Pancreas (tissue), 10 donors: ENCODE measurements around the gene LRP10. TPM values are rescaled to one million over a fixed set of nuclear protein-coding genes. Genes with fewer than 3 reads are reported as not detected.
"Not testable (repeated sequence)": the region's sequence is repeated elsewhere in the genome, so short reads cannot be mapped to it uniquely, and the experiment has no call there.

ENCODE experiments used
- ATAC-seq, 4 donors: fragments of 200-7000 bp; cut with Tn5 transposase; one replicate each; pipeline versions ENCODE4 v1.8.0 to v1.9.1; 2020; ENCODE audit warnings: mild to moderate bottlenecking in 4 of 4, moderate library complexity in 4 of 4
- DNase-seq, 6 donors: peaks; one replicate each; pipeline ENCODE4 v3.0.0-alpha.2; 2020
- FAIRE-seq: peaks from 2 replicates; lab custom pipeline; 2012; peaks lifted over from hg19 to GRCh38; lab: Jason Lieb, UNC
- H3K27ac ChIP-seq, 4 donors: fragments of 200-600 bp; sonication (generic); 1 replicate in 3 of 4; 2 replicates in 1 of 4; pipeline versions ENCODE4 v1.5.0 to v1.8.0; 2020
- H3K27me3 ChIP-seq, 4 donors: fragments of 200-600 bp; one replicate each; pipeline ENCODE4 v1.8.0; 2021
- H3K36me3 ChIP-seq, 3 donors: fragments of 200-600 bp; sonication (generic) in 1 of 3; one replicate each; pipeline versions ENCODE4 v1.5.0 to v1.8.0; 2020 to 2021
- H3K4me1 ChIP-seq, 3 donors: fragments of 200-600 bp; one replicate each; pipeline ENCODE4 v1.8.0; 2021
- H3K4me3 ChIP-seq, 4 donors: fragments of 200-600 bp; sonication (generic) in 2 of 4; one replicate each; pipeline versions ENCODE4 v1.5.0 to v1.8.0; 2020 to 2021
- H3K9me3 ChIP-seq, 4 donors: fragments of 200-600 bp; one replicate each; pipeline ENCODE4 v1.8.0; 2021
- WGBS, 2 donors: extraction: QIAGEN DNeasy Blood & Tissue Kit; methylation state at CpG; one replicate each; pipeline ENCODE4 v1.1.7; 2013; 5-methylcytosine and 5-hydroxymethylcytosine counted together
- intact Hi-C, 3 donors: fragments of 100-400 bp; cut with DNase I; formaldehyde crosslinking; loops; one replicate each; pipeline versions ENCODE4 v1.11.1 to v1.14.2; 2022
- polyA plus RNA-seq, 2 donors: library from polyadenylated mRNA; stranded (reverse); fragments of 200-250 nt; gene quantifications; one replicate each; pipeline ENCODE4 v1.2.3, GENCODE V29; 2013
- total RNA-seq, 6 donors: library from RNA; stranded (reverse); fragmentation: NEBNext Ultra II Directional in 4 of 6; extraction: Animal tissue kit (Norgen Biotek cat#: 25700) in 4 of 6; gene quantifications; one replicate each; pipeline versions ENCODE4 v1.2.1 to v1.2.4, GENCODE V29; 2021 to 2023
- TF ChIP-seq, protein P1 (sequence below), 4 donors: fragments of 200-600 bp; sonication (generic) in 3 of 4; IDR thresholded peaks; one replicate each; pipeline versions ENCODE4 v1.5.0 to v1.8.0; 2021; ENCODE audit warnings: antibody characterized with exemption in 4 of 4
- donor health status: healthy with polysubstance abuse.
- donor health status: DM: no; HTN: no; CAD: no; lungs with moderate emphysema.
- donor health status: DM: no; HTN: no; CAD: no.
- donor health status: control.
- donor health status: control.
- donor health status: Bipolar disorder and iron deficiency.
- donor health status: DM: yes; HTN: yes; CAD: no.
- donor health status: DM: no; HTN: no; CAD: no.
- donor health status: DM: no; HTN: no; CAD: no.
- donor health status: DM: yes; HTN: yes; CAD: no.

Gene LRP10
- total and polyA plus RNA-seq, 8 donors, result 14.7 to 86.2 (median 50.2) TPM

DNA sequence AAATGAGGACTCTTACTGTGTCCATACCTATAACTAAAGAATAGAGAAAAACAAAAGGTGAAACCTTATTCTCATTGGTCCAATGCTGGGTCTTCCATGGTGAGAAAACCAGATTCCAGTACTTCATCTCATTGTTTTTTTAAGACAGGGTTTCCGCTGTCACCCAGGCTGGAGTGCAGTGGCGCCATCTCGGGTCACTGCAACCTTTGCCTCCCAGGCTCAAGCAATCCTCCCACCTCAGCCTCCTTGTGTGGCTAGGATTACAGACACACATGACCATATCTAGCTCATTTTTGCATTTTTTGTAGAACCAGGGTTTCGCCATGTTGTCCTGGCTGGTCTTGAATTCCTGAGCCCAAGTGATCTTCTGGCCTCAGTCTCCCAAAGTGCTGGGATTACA is 34.1 kb downstream of the LRP10 start:
- TF ChIP-seq, protein P1, sequence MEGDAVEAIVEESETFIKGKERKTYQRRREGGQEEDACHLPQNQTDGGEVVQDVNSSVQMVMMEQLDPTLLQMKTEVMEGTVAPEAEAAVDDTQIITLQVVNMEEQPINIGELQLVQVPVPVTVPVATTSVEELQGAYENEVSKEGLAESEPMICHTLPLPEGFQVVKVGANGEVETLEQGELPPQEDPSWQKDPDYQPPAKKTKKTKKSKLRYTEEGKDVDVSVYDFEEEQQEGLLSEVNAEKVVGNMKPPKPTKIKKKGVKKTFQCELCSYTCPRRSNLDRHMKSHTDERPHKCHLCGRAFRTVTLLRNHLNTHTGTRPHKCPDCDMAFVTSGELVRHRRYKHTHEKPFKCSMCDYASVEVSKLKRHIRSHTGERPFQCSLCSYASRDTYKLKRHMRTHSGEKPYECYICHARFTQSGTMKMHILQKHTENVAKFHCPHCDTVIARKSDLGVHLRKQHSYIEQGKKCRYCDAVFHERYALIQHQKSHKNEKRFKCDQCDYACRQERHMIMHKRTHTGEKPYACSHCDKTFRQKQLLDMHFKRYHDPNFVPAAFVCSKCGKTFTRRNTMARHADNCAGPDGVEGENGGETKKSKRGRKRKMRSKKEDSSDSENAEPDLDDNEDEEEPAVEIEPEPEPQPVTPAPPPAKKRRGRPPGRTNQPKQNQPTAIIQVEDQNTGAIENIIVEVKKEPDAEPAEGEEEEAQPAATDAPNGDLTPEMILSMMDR (IDR thresholded peaks at IDR 0.05), result no peak
- Histone ChIP-seq H3K4me1 (peaks cover 0 to 12% (median 9%) of the 10 kb centered on the region in 3 donors), H3K9me3 (no peaks in the 10 kb centered on the region), H3K4me3 (no peak overlapping the region), H3K27me3 (no peaks in the 10 kb centered on the region), H3K36me3 (peaks cover 5 to 76% (median 45%) of the 10 kb centered on the region in 3 donors), H3K27ac (no peak overlapping the region)
- WGBS, 2 donors, result 90 to 91% methylated on average over 4 of the region's 4 CpGs
- intact Hi-C loops, result no loop called here
- FAIRE-seq, result no peak
- ATAC-seq, result no peak
- DNase-seq, result no peak

DNA sequence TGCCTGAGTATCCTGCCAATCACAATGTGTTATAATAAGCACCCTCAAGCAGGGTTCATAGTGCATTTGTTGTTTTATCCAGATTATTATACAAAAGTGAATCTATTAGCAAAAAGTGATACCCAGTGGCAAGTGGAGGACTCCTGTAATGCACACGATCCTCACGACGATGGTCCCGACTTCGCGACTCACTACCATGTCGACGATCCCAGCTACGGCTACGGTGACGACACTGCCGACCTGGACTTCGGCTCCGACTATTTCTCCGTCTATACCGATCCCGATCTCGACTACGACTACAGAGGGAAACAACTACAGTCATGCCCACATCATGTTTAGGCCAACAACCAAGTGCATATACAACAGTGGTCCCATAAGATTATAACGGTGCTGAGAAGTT is 34.5 kb downstream of the LRP10 start:
- TF ChIP-seq, protein P1 (IDR thresholded peaks at IDR 0.05), result no peak
- FAIRE-seq (no peak), ATAC-seq (no peak), DNase-seq (no peak)
- 96 to 97% methylated on average over 20 of the region's 20 CpGs for WGBS, 2 donors
- H3K27ac ChIP-seq, result no peak overlapping the region
- no peaks in the 10 kb centered on the region for H3K9me3 ChIP-seq
- no peaks in the 10 kb centered on the region for H3K27me3 ChIP-seq
- no peak overlapping the region for H3K4me3 ChIP-seq
- intact Hi-C loops, result no loop called here
- peaks cover 0 to 12% (median 9%) of the 10 kb centered on the region in 3 donors for H3K4me1 ChIP-seq
- peaks cover 5 to 75% (median 41%) of the 10 kb centered on the region in 3 donors for H3K36me3 ChIP-seq

DNA sequence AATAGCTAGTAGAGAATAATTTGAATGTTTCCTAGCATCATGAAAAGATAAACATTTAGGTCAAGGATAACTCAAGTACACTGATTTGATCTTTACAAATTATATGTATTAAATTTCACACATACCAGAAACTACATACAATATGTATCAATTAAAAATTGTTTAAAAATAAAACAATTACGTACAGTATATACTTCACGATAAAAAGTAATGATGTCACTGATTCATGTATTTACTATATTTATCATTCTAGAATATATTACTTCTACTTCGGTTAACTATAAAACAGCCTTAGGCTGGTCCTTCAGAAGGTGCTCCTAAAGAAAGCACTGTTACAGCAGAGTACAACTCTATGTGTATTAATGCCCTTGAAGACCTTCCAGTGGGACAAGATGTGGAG is 35.9 kb downstream of the LRP10 start:
- H3K9me3 ChIP-seq, result no peaks in the 10 kb centered on the region
- whole genome bisulfite sequencing, 2 donors, result 86 to 89% methylated on average over 3 of the region's 3 CpGs
- DNase-seq (no peak), ATAC-seq (no peak), FAIRE-seq (no peak)
- no peak overlapping the region for H3K4me3 ChIP-seq
- H3K36me3 ChIP-seq, result peaks cover 5 to 61% (median 31%) of the 10 kb centered on the region in 3 donors
- peaks cover 0 to 12% (median 9%) of the 10 kb centered on the region in 3 donors for H3K4me1 ChIP-seq
- H3K27ac ChIP-seq, result no peak overlapping the region
- intact Hi-C loops, result no loop called here
- H3K27me3 ChIP-seq, result no peaks in the 10 kb centered on the region
- TF ChIP-seq, protein P1 (IDR thresholded peaks at IDR 0.05), result no peak

DNA sequence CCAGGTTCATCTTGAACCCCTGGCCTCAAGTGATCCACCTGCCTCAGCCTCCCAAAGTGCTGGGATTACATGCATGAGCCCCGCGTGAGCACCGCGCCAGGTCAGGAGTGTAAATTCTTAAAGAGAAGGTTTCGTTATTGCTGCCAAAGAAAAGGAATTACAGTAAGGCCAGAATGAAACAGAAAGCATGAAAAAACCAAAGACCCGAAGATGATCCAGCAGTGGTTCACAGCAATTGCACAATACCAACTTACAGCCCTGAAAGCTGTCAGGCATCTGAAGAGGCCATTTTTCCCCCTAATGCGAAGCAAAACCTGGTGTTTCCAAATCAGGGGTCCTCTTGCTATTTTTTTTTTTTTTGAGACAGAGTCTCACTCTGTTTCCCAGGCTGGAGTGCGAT is 37.1 kb downstream of the LRP10 start:
- Histone ChIP-seq H3K4me1 (peaks cover 0 to 7% (median 4%) of the 10 kb centered on the region in 3 donors), H3K4me3 (no peak overlapping the region), H3K36me3 (peaks cover 5 to 54% (median 31%) of the 10 kb centered on the region in 3 donors), H3K27me3 (no peaks in the 10 kb centered on the region), H3K27ac (no peak overlapping the region), H3K9me3 (no peaks in the 10 kb centered on the region)
- TF ChIP-seq, protein P1 (IDR thresholded peaks at IDR 0.05), result no peak
- intact Hi-C loops, result no loop called here
- no peak for DNase-seq
- no peak for FAIRE-seq
- ATAC-seq, result no peak
- WGBS, 2 donors, result 92% methylated on average over 8 of the region's 8 CpGs

DNA sequence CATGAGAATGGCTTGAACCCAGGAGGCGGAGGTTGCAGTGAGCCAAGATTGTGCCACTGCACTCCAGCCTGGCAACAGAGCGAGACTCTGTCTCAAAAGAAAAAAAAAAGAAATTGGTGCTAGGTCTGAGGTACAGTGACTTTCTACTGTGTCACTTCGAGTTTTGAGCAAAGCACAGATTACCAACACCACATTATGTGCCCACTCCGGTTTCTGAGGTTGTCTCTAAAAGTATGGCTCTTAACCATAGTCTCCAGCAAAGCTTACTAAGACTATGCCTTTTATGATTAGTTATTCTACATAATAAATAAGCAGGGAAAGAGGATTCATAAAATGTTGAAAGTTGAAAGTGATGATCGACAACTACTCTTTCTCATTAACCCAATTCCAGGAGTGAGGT is 39.4 kb downstream of the LRP10 start:
- H3K27ac ChIP-seq, result no peak overlapping the region
- 83 to 90% methylated on average over 5 of the region's 5 CpGs for WGBS, 2 donors
- no peaks in the 10 kb centered on the region for H3K9me3 ChIP-seq
- ATAC-seq (no peak), DNase-seq (no peak), FAIRE-seq (no peak)
- no peaks in the 10 kb centered on the region for H3K27me3 ChIP-seq
- H3K4me1 ChIP-seq, result no peaks in the 10 kb centered on the region
- H3K36me3 ChIP-seq, result peaks cover 0 to 39% (median 18%) of the 10 kb centered on the region in 3 donors
- TF ChIP-seq, protein P1 (IDR thresholded peaks at IDR 0.05), result no peak
- no peak overlapping the region for H3K4me3 ChIP-seq
- intact Hi-C loops, result no loop called here

DNA sequence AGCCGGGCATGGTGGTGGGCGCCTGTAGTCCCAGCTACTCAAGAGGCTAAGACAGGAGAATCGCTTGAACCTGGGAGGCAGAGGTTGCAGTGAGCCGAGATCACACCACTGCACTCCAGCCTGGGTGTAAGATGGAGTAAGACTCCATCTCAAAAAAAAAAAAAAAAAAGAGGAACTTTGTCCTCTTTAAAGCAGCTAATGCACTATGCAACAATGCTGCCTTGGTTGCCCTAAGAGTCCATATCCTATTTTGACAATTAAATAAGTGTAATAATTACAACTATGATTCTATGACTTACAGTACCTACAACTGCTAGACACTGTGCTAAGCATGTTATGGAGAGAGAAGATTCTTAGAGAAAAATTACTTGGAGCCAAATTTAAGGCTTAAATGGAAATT is 43.3 kb downstream of the LRP10 start:
- FAIRE-seq, H3K27me3 ChIP-seq, H3K36me3 ChIP-seq, H3K4me3 ChIP-seq, intact Hi-C loops, H3K9me3 ChIP-seq, H3K27ac ChIP-seq, DNase-seq, ATAC-seq: not testable (repeated sequence)
- H3K4me1 ChIP-seq, result peaks cover 0 to 15% (median 0%) of the 10 kb centered on the region in 3 donors
- 97 to 100% methylated on average over 4 of the region's 4 CpGs for WGBS, 2 donors
